ENCODE data around the gene PCK1. TPM values are rescaled to one million over a fixed set of nuclear protein-coding genes. Genes with fewer than 3 reads are reported as not detected.

The PCK1 gene
- total and polyA plus RNA-seq, 4 donors, result 8.9 to 532 (median 314) TPM

DNA sequence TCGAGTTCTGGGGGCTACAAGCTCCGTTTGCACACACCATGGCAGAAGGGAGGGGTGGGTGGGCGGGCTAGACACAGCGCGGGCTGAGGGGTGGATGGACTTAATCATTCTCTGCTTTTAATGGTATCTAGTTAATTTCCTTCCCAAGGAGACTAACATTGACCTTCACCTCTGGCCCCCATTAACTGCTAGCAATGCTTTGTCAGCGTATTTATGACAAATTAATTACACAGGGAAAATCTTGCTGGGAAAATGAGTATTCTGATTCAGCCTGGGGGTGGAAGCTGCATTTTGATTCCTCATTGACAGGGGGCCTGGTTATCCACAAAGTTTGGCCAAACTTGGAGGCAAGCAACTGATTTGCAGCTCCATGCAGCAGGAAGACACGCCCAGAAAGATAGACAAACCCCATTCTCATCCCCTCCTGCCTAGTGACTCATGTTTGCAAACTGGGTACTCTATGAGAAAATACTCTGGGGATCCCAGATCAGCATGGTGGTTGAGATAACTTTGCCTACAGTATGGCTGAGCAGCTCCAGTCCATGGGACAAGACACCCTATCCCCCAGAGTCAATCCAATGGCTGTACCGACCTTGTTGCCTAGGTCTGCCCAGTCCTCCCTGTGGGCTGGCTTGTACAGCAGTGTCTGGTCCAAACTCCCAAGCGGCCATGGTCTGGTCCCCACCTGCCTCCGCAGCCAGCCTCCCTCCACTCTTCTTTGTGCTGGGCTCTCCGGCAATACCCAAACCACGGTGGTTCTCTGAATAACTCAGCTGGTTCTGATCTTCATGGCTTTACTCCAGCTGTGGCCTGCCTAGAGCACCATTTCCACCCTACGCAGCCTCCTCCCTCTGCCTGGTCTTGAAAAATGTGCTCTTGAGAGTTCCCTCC, 39.7 kb downstream of the PCK1 start:
- Histone ChIP-seq H3K27me3 (ENCODE audit: control insufficient read depth in 4 of 4, insufficient read depth in 4 of 4, low read length in 3 of 4) (peaks cover 0 to 3% (median 0%) of the 10 kb centered on the region in 4 donors), H3K4me3 (ENCODE audit: low read depth in 1 of 3, low read length in 3 of 3) (no peak overlapping the region), H3K4me1 (ENCODE audit: control insufficient read depth in 4 of 4, insufficient read depth in 4 of 4, low read length in 3 of 4) (peaks cover 0 to 4% (median 3%) of the 10 kb centered on the region in 4 donors), H3K9ac (ENCODE audit: low read depth in 1 of 2, low read length in 2 of 2) (no peak overlapping the region), H3K36me3 (ENCODE audit: control insufficient read depth in 4 of 4, insufficient read depth in 3 of 4, low read depth in 1 of 4, low read length in 3 of 4) (no peaks in the 10 kb centered on the region), H3K9me3 (ENCODE audit: control insufficient read depth in 4 of 4, low read length in 3 of 4) (no peaks in the 10 kb centered on the region), H3K27ac (ENCODE audit: low read depth in 1 of 2, low read length in 2 of 2) (no peak overlapping the region)
- 82% methylated on average over 13 of the region's 13 CpGs for WGBS
- no peak for TF ChIP-seq NR2F2 (IDR thresholded peaks at IDR 0.05)
- TF ChIP-seq, protein P1, sequence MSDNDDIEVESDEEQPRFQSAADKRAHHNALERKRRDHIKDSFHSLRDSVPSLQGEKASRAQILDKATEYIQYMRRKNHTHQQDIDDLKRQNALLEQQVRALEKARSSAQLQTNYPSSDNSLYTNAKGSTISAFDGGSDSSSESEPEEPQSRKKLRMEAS (IDR thresholded peaks at IDR 0.05), result no peak
- TF ChIP-seq CTCF (IDR thresholded peaks at IDR 0.05; ENCODE audit: low read depth, low read length, missing input control), result no peak
- no peak for TF ChIP-seq FOXA1 (IDR thresholded peaks at IDR 0.05)
- no peak for TF ChIP-seq ATF3 (IDR thresholded peaks at IDR 0.05)
- no peak for TF ChIP-seq YY1 (IDR thresholded peaks at IDR 0.05)
- TF ChIP-seq HNF4A (conservative IDR thresholded peaks at IDR 0.05), result no peak
- TF ChIP-seq HNF4G (IDR thresholded peaks at IDR 0.05), result no peak
- TF ChIP-seq EGR1 (IDR thresholded peaks at IDR 0.05; ENCODE audit: low read depth in 2 of 2), result no peak
- TF ChIP-seq JUND (IDR thresholded peaks at IDR 0.05), result no peak
- DNase-seq (ENCODE audit: low spot score), result no peak

GRCh38 chr20:57601211-57601570, 40.3 kb downstream of the PCK1 start:
- H3K27me3 ChIP-seq (ENCODE audit: control insufficient read depth in 4 of 4, insufficient read depth in 4 of 4, low read length in 3 of 4), result peaks cover 0 to 3% (median 0%) of the 10 kb centered on the region in 4 donors
- no peak overlapping the region for H3K9ac ChIP-seq (ENCODE audit: low read depth in 1 of 2, low read length in 2 of 2)
- peaks cover 0 to 4% (median 3%) of the 10 kb centered on the region in 4 donors for H3K4me1 ChIP-seq (ENCODE audit: control insufficient read depth in 4 of 4, insufficient read depth in 4 of 4, low read length in 3 of 4)
- H3K4me3 ChIP-seq (ENCODE audit: low read depth in 1 of 3, low read length in 3 of 3), result no peak overlapping the region
- 84% methylated on average over 2 of the region's 2 CpGs for WGBS
- TF ChIP-seq RXRA (IDR thresholded peaks at IDR 0.05) (no peak), EGR1 (IDR thresholded peaks at IDR 0.05; ENCODE audit: low read depth in 2 of 2) (no peak), FOXA2 (IDR thresholded peaks at IDR 0.05) (no peak), REST (IDR thresholded peaks at IDR 0.05) (no peak), HNF4G (IDR thresholded peaks at IDR 0.05) (no peak), JUND (IDR thresholded peaks at IDR 0.05) (no peak), HNF4A (conservative IDR thresholded peaks at IDR 0.05) (no peak), NR2F2 (IDR thresholded peaks at IDR 0.05) (no peak), ATF3 (IDR thresholded peaks at IDR 0.05) (no peak), YY1 (IDR thresholded peaks at IDR 0.05) (no peak)
- TF ChIP-seq, protein P2, sequence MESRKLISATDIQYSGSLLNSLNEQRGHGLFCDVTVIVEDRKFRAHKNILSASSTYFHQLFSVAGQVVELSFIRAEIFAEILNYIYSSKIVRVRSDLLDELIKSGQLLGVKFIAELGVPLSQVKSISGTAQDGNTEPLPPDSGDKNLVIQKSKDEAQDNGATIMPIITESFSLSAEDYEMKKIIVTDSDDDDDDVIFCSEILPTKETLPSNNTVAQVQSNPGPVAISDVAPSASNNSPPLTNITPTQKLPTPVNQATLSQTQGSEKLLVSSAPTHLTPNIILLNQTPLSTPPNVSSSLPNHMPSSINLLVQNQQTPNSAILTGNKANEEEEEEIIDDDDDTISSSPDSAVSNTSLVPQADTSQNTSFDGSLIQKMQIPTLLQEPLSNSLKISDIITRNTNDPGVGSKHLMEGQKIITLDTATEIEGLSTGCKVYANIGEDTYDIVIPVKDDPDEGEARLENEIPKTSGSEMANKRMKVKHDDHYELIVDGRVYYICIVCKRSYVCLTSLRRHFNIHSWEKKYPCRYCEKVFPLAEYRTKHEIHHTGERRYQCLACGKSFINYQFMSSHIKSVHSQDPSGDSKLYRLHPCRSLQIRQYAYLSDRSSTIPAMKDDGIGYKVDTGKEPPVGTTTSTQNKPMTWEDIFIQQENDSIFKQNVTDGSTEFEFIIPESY (IDR thresholded peaks at IDR 0.05), result no peak
- no peak overlapping the region for H3K27ac ChIP-seq (ENCODE audit: low read depth in 1 of 2, low read length in 2 of 2)
- no peaks in the 10 kb centered on the region for H3K36me3 ChIP-seq (ENCODE audit: control insufficient read depth in 4 of 4, insufficient read depth in 3 of 4, low read depth in 1 of 4, low read length in 3 of 4)
- H3K9me3 ChIP-seq (ENCODE audit: control insufficient read depth in 4 of 4, low read length in 3 of 4), result no peaks in the 10 kb centered on the region
- no peak for DNase-seq (ENCODE audit: low spot score)
